ENCODE data around the gene LRRC41.
"Not testable (repeated sequence)": the region's sequence is repeated elsewhere in the genome, so short reads cannot be mapped to it uniquely, and the experiment has no call there.

Gene LRRC41

DNA sequence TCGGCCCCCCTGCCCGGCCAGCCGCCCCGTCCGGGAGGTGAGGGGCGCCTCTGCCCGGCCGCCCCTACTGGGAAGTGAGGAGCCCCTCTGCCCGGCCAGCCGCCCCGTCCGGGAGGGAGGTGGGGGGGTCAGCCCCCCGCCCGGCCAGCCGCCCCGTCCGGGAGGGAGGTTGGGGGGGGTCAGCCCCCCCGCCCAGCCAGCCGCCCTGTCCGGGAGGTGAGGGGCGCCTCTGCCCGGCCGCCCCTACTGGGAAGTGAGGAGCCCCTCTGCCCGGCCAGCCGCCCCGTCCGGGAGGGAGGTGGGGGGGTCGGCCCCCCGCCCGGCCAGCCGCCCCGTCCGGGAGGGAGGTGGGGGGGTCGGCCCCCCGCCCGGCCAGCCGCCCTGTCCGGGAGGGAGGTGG, 61.7 kb downstream of the LRRC41 start:
- not testable (repeated sequence) for DNase-seq

DNA sequence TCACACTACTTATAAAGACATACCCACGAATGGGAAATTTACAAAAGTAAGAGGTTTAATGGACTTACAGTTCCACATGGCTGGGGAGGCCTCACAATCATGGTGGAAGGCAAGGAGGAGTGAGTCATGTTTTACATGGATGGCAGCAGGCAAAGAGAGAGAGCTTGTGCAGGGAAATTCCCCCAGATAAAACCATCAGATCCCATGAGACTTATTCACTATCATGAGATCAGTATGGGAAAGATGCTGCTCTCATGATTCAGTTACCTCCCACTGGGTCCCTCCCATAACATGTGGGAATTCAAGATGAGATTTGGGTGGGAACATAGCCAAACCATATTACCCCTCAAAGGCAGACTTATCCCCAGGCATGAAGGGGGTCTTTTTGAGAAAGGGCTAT, 64.6 kb downstream of the LRRC41 start:
- DNase-seq: not testable (repeated sequence)

GRCh38 chr1:46236882-46237281, 66.5 kb downstream of the LRRC41 start:
- DNase-seq: no peak

GRCh38 chr1:46231231-46231630, 72.2 kb downstream of the LRRC41 start:
- DNase-seq: not testable (repeated sequence)
